Mucosa of stomach (tissue), 1 donor: ENCODE results near the gene C2orf69.

Experiments used
- H3K27me3 ChIP-seq: one replicate; pipeline ENCODE4 v1.7.0; 2013; ENCODE audit warnings: mild to moderate bottlenecking, low read length; ENCODE audit not compliant: control insufficient read depth, insufficient read depth
- H3K36me3 ChIP-seq: one replicate; pipeline ENCODE4 v1.7.0; 2013; ENCODE audit warnings: low read length; ENCODE audit not compliant: control insufficient read depth, insufficient read depth
- H3K4me1 ChIP-seq: one replicate; pipeline ENCODE4 v1.7.0; 2013; ENCODE audit warnings: mild to moderate bottlenecking, low read length; ENCODE audit not compliant: control insufficient read depth, insufficient read depth
- H3K4me3 ChIP-seq: one replicate; pipeline ENCODE4 v1.7.0; 2013; ENCODE audit warnings: low read length
- H3K9ac ChIP-seq: one replicate; pipeline ENCODE4 v1.7.0; 2013; ENCODE audit warnings: mild to moderate bottlenecking, low read length, moderate library complexity
- H3K9me3 ChIP-seq: one replicate; pipeline ENCODE4 v1.7.0; 2013; ENCODE audit warnings: mild to moderate bottlenecking, low read length, moderate library complexity; ENCODE audit not compliant: control insufficient read depth
- donor health status: Pancreatic carcinoma.

The C2orf69 gene

GRCh38 chr2:199911052-199911876 is at the start of gene C2orf69:
C2orf69 (plus strand) TSS chr2:199911293; CDS start chr2:199911439, 146 bp downstream.
- no peaks in the 10 kb centered on the region for H3K27me3 ChIP-seq
- H3K4me3 ChIP-seq: peak within 1 kb of the TSS; percentile 91
- no peaks in the 10 kb centered on the region for H3K36me3 ChIP-seq
- H3K9ac ChIP-seq: peak within 1 kb of the TSS; percentile 90
- H3K9me3 ChIP-seq: no peaks in the 10 kb centered on the region
- peaks cover 18% of the 10 kb centered on the region for H3K4me1 ChIP-seq

GRCh38 chr2:199862788-199863187 is 48.3 kb upstream of the C2orf69 start:
- H3K27me3 ChIP-seq: no peaks in the 10 kb centered on the region
- no peaks in the 10 kb centered on the region for H3K4me1 ChIP-seq
- no peak overlapping the region for H3K9ac ChIP-seq
- H3K9me3 ChIP-seq: no peaks in the 10 kb centered on the region
- no peaks in the 10 kb centered on the region for H3K36me3 ChIP-seq
- no peak overlapping the region for H3K4me3 ChIP-seq

- Histone ChIP-seq H3K9ac (no peak overlapping the region), H3K4me3 (no peak overlapping the region)
Measured at GRCh38 chr2:199865905-199866304, 45.2 kb upstream of the C2orf69 start.

GRCh38 chr2:199868431-199869226 is 42.5 kb upstream of the C2orf69 start:
- H3K9me3 ChIP-seq: no peaks in the 10 kb centered on the region
- H3K4me1 ChIP-seq: no peaks in the 10 kb centered on the region
- H3K9ac ChIP-seq: no peak overlapping the region
- H3K27me3 ChIP-seq: no peaks in the 10 kb centered on the region
- no peaks in the 10 kb centered on the region for H3K36me3 ChIP-seq
- no peak overlapping the region for H3K4me3 ChIP-seq

More at GRCh38 chr2:199865905-199866304, 45.2 kb upstream of the C2orf69 start:
- Histone ChIP-seq H3K36me3 (no peaks in the 10 kb centered on the region), H3K4me1 (no peaks in the 10 kb centered on the region), H3K9me3 (no peaks in the 10 kb centered on the region), H3K27me3 (no peaks in the 10 kb centered on the region)

- Histone ChIP-seq H3K27me3 (no peaks in the 10 kb centered on the region), H3K9ac (no peak overlapping the region), H3K4me1 (no peaks in the 10 kb centered on the region), H3K4me3 (no peak overlapping the region), H3K36me3 (no peaks in the 10 kb centered on the region), H3K9me3 (no peaks in the 10 kb centered on the region)
Measured at GRCh38 chr2:199869227-199869541, 41.9 kb upstream of the C2orf69 start.

GRCh38 chr2:199869653-199870052 is 41.4 kb upstream of the C2orf69 start:
- Histone ChIP-seq H3K36me3 (no peaks in the 10 kb centered on the region), H3K9ac (no peak overlapping the region), H3K9me3 (no peaks in the 10 kb centered on the region), H3K4me1 (no peaks in the 10 kb centered on the region), H3K4me3 (no peak overlapping the region), H3K27me3 (no peaks in the 10 kb centered on the region)

- H3K36me3 ChIP-seq: no peaks in the 10 kb centered on the region
- no peak overlapping the region for H3K4me3 ChIP-seq
- no peaks in the 10 kb centered on the region for H3K9me3 ChIP-seq
Measured at GRCh38 chr2:199870581-199870980, 40.5 kb upstream of the C2orf69 start.

GRCh38 chr2:199874209-199874608 is 36.9 kb upstream of the C2orf69 start:
- no peaks in the 10 kb centered on the region for H3K4me1 ChIP-seq
- no peaks in the 10 kb centered on the region for H3K9me3 ChIP-seq
- H3K27me3 ChIP-seq: no peaks in the 10 kb centered on the region
- H3K4me3 ChIP-seq: no peak overlapping the region
- no peak overlapping the region for H3K9ac ChIP-seq
- no peaks in the 10 kb centered on the region for H3K36me3 ChIP-seq

More at GRCh38 chr2:199870581-199870980, 40.5 kb upstream of the C2orf69 start:
- H3K4me1 ChIP-seq: no peaks in the 10 kb centered on the region
- no peak overlapping the region for H3K9ac ChIP-seq
- H3K27me3 ChIP-seq: no peaks in the 10 kb centered on the region

- no peak overlapping the region for H3K9ac ChIP-seq
- H3K9me3 ChIP-seq: no peaks in the 10 kb centered on the region
- H3K4me1 ChIP-seq: peaks cover 2% of the 10 kb centered on the region
- no peaks in the 10 kb centered on the region for H3K27me3 ChIP-seq
- no peak overlapping the region for H3K4me3 ChIP-seq
- no peaks in the 10 kb centered on the region for H3K36me3 ChIP-seq
Measured at GRCh38 chr2:199875400-199875799, 35.7 kb upstream of the C2orf69 start.

- H3K4me3 ChIP-seq: no peak overlapping the region
- H3K4me1 ChIP-seq: peaks cover 5% of the 10 kb centered on the region
- H3K27me3 ChIP-seq: no peaks in the 10 kb centered on the region
- no peak overlapping the region for H3K9ac ChIP-seq
- H3K9me3 ChIP-seq: no peaks in the 10 kb centered on the region
- no peaks in the 10 kb centered on the region for H3K36me3 ChIP-seq
Measured at GRCh38 chr2:199882667-199883066, 28.4 kb upstream of the C2orf69 start.

- Histone ChIP-seq H3K4me1 (peaks cover 5% of the 10 kb centered on the region), H3K4me3 (no peak overlapping the region), H3K27me3 (no peaks in the 10 kb centered on the region), H3K9me3 (no peaks in the 10 kb centered on the region), H3K36me3 (no peaks in the 10 kb centered on the region), H3K9ac (no peak overlapping the region)
Measured at GRCh38 chr2:199883474-199884212, 27.4 kb upstream of the C2orf69 start.

- H3K27me3 ChIP-seq: no peaks in the 10 kb centered on the region
- no peak overlapping the region for H3K9ac ChIP-seq
- no peak overlapping the region for H3K4me3 ChIP-seq
Measured at GRCh38 chr2:199895406-199895805, 15.7 kb upstream of the C2orf69 start.

More at GRCh38 chr2:199895406-199895805, 15.7 kb upstream of the C2orf69 start:
- H3K36me3 ChIP-seq: no peaks in the 10 kb centered on the region
- no peaks in the 10 kb centered on the region for H3K4me1 ChIP-seq
- H3K9me3 ChIP-seq: no peaks in the 10 kb centered on the region
